Measurements from ENCODE around the gene RNF157.

Gene RNF157

GRCh38 chr17:76276069-76276431 is 35.8 kb upstream of the RNF157 start:
- ChIA-PET POLR2A (interaction anchor here (4.0 kb wide), 1 partner anchor 12 kb away, joined by 14 read pairs; the partner anchor contains the start of gene UBALD2), CTCF (no interaction called here)
- TF ChIP-seq ZNF384 (IDR thresholded peaks at IDR 0.05) (no peak), L3MBTL2 (conservative IDR thresholded peaks at IDR 0.05) (no peak), PKNOX1 (IDR thresholded peaks at IDR 0.05) (no peak), FOXM1 (IDR thresholded peaks at IDR 0.05; ENCODE audit: borderline replicate concordance) (no peak), CTBP1 (IDR thresholded peaks at IDR 0.05; ENCODE audit: borderline replicate concordance) (no peak), SP1 (IDR thresholded peaks at IDR 0.05) (no peak)
- no peak for DNase-seq (ENCODE audit: extremely low spot score)

- CTCF ChIA-PET, result interaction anchor here (0.7 kb wide), 1 partner anchor 154 kb away, joined by 3 read pairs; no protein-coding TSS in a partner anchor
- POLR2A ChIA-PET, result interaction anchor here (1.4 to 4.0 kb wide), 2 partner anchors 11 to 203 kb away, joined by 5 to 14 read pairs; partner anchors contain the start of genes SRP68 and UBALD2
- no peak for DNase-seq (ENCODE audit: extremely low spot score)
- TF ChIP-seq HDGF (IDR thresholded peaks at IDR 0.05; ENCODE audit: borderline replicate concordance) (no peak), ZNF384 (IDR thresholded peaks at IDR 0.05) (no peak), NFRKB (IDR thresholded peaks at IDR 0.05) (no peak), BHLHE40 (IDR thresholded peaks at IDR 0.05; ENCODE audit: borderline replicate concordance) (no peak), L3MBTL2 (conservative IDR thresholded peaks at IDR 0.05) (no peak), FOXK2 (IDR thresholded peaks at IDR 0.05) (no peak), ARNT (IDR thresholded peaks at IDR 0.05) (no peak), LEF1 (IDR thresholded peaks at IDR 0.05; ENCODE audit: borderline replicate concordance) (no peak), FOXA1 (IDR thresholded peaks at IDR 0.05) (no peak), ELF4 (IDR thresholded peaks at IDR 0.05) (no peak)
Measured at GRCh38 chr17:76275382-76276068, 35.2 kb upstream of the RNF157 start.

GRCh38 chr17:76274112-76274956 is 34.0 kb upstream of the RNF157 start:
- CTCF ChIA-PET, result interaction anchor here (0.5 to 0.7 kb wide), 4 partner anchors 15 to 908 kb away, joined by 3 to 4 read pairs (median 3); no protein-coding TSS in a partner anchor
- POLR2A ChIA-PET, result interaction anchor here (1.4 to 4.0 kb wide), 2 partner anchors 10 to 202 kb away, joined by 5 to 14 read pairs; partner anchors contain the start of genes SRP68 and UBALD2
- TF ChIP-seq FOXM1 (IDR thresholded peaks at IDR 0.05; ENCODE audit: borderline replicate concordance) (no peak), L3MBTL2 (conservative IDR thresholded peaks at IDR 0.05) (no peak), ELF4 (IDR thresholded peaks at IDR 0.05) (no peak), FOXA1 (IDR thresholded peaks at IDR 0.05) (no peak), NFRKB (IDR thresholded peaks at IDR 0.05) (no peak), HDGF (IDR thresholded peaks at IDR 0.05; ENCODE audit: borderline replicate concordance) (no peak), SUZ12 (IDR thresholded peaks at IDR 0.05) (no peak), FOXK2 (IDR thresholded peaks at IDR 0.05) (no peak), BHLHE40 (IDR thresholded peaks at IDR 0.05; ENCODE audit: borderline replicate concordance) (no peak), SP1 (IDR thresholded peaks at IDR 0.05) (no peak), ZNF384 (IDR thresholded peaks at IDR 0.05) (no peak), PKNOX1 (IDR thresholded peaks at IDR 0.05) (no peak), ARNT (IDR thresholded peaks at IDR 0.05) (no peak)
- DNase-seq (ENCODE audit: extremely low spot score), result no peak

- no peak for TF ChIP-seq ZNF384 (IDR thresholded peaks at IDR 0.05)
- CTCF ChIA-PET, result interaction anchor here (0.6 kb wide), 2 partner anchors 16 to 907 kb away, joined by 3 read pairs; no protein-coding TSS in a partner anchor
- DNase-seq (ENCODE audit: extremely low spot score), result no peak
- POLR2A ChIA-PET, result interaction anchor here (1.4 to 4.0 kb wide), 2 partner anchors 9 to 201 kb away, joined by 5 to 14 read pairs; partner anchors contain the start of genes SRP68 and UBALD2
Measured at GRCh38 chr17:76273445-76274111, 33.3 kb upstream of the RNF157 start.

- POLR2A ChIA-PET, result interaction anchor here (1.5 to 4.0 kb wide), 2 partner anchors 8 to 32 kb away, joined by 3 to 14 read pairs; partner anchors contain the start of gene UBALD2
- no peak for DNase-seq (ENCODE audit: extremely low spot score)
- CTCF ChIA-PET, result no interaction called here
- TF ChIP-seq FOXK2 (IDR thresholded peaks at IDR 0.05), result no peak
- TF ChIP-seq FOXM1 (IDR thresholded peaks at IDR 0.05; ENCODE audit: borderline replicate concordance), result no peak
- TF ChIP-seq CTBP1 (IDR thresholded peaks at IDR 0.05; ENCODE audit: borderline replicate concordance), result no peak
- TF ChIP-seq ARNT (IDR thresholded peaks at IDR 0.05), result no peak
- TF ChIP-seq ZNF384 (IDR thresholded peaks at IDR 0.05), result no peak
- no peak for TF ChIP-seq ELF4 (IDR thresholded peaks at IDR 0.05)
- no peak for TF ChIP-seq SP1 (IDR thresholded peaks at IDR 0.05)
- TF ChIP-seq TARDBP (IDR thresholded peaks at IDR 0.05), result no peak
- TF ChIP-seq L3MBTL2 (conservative IDR thresholded peaks at IDR 0.05), result no peak
- TF ChIP-seq PKNOX1 (IDR thresholded peaks at IDR 0.05), result no peak
- TF ChIP-seq SUZ12 (IDR thresholded peaks at IDR 0.05), result no peak
- no peak for TF ChIP-seq FOXA1 (IDR thresholded peaks at IDR 0.05)
- no peak for TF ChIP-seq NFRKB (IDR thresholded peaks at IDR 0.05)
- no peak for TF ChIP-seq HDGF (IDR thresholded peaks at IDR 0.05; ENCODE audit: borderline replicate concordance)
- TF ChIP-seq LEF1 (IDR thresholded peaks at IDR 0.05; ENCODE audit: borderline replicate concordance), result no peak
Measured at GRCh38 chr17:76272541-76273444, 32.5 kb upstream of the RNF157 start.

All from HEK293T (cell line).